GM19324 (cell line): ENCODE data around the gene EEIG2.

Source experiments
- ATAC-seq: cut with Tn5 transposase; IDR thresholded peaks from one replicate; pipeline ENCODE4 v1.9.1; 2021; ENCODE audit warnings: mild to moderate bottlenecking, moderate library complexity; ENCODE audit not compliant: unreplicated experiment, low FRiP score

The EEIG2 gene

DNA sequence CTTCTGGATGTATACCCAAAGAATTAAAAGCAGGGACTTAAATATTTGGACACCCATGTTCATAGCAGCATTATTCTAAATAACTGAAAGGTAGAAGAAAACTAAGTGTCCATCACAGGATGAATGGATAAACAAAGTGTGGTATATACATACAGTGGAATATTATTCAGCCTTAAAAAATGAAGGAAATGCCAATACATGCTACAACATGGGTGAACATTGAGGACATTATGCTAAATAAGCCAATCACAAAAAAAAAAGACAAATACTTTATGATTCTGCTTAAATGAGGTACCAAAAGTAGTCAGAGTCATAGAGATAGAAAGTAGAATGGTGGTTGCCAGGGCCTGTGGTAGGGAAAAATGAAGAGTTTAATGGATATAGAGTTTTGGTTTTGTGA lies 14.1 kb downstream of the EEIG2 start:
- ATAC-seq = no peak

DNA sequence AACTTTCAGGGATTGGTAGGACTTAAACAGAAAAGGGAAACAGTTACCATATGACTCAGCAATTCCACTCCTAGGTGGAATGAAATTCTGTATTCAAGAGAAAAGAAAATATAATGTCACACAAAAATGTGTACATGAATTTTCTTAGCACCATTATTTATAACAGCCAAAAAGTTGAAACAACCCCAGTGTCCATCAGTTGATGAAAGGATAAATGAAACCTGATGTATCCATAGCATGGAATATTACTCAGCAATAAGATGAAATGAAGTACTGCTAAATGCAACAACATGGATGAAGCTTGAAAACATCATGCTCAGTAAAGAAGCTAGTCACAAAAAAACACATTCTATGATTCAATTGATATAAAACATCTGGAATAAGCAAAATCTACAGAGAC lies 15.5 kb downstream of the EEIG2 start:
- no peak for ATAC-seq

DNA sequence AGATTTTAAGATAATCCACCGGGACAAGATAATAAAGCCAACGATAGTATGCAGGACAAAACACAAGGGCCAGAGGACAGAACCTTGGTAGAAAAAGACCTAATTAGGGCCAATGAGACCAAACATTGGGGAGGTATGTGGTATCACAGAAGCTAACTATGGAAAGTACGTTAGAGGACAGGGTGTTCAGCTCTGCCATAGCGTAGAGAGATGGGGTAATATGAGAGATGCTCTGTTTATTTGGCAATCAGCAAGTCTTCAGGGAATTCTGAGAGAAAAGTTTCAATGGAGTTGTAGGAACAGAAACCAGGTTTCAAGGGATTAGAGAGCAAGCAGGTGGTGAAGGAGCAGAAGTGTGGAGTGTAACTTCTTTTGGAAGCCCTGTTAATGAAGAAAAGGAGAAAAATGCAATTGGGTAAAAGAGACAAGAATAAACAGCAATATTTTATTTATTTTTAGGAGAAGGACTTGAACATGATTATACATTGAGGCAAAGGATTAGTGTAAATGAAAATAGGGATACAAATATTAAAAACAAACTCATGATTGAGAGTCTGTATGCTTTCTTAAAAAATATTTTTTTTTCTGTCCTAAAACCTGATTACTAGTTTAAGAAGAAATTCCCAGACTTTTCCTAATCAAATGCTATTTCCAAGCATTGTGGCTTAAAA lies 24.0 kb downstream of the EEIG2 start:
- ATAC-seq = no peak

DNA sequence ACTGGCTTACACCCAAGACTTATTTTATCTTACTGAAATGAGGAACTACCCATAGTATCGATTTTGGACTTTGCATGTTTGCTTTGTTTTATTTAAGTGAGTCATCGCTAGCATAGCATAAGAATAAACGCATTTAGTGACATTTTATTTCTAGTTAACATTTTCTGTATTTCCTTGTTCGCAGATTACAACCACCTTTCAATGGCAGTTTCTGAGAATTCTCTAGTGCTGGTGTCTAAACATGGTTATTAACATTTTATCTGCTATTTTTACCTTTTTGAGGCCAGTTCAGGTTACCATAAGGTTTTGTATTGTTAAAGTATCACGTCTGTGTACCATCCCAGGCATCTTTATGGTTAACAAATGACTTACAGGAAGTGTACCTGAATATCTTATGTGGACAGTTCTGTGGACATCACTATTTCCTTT lies 24.5 kb downstream of the EEIG2 start:
- ATAC-seq = no peak

DNA sequence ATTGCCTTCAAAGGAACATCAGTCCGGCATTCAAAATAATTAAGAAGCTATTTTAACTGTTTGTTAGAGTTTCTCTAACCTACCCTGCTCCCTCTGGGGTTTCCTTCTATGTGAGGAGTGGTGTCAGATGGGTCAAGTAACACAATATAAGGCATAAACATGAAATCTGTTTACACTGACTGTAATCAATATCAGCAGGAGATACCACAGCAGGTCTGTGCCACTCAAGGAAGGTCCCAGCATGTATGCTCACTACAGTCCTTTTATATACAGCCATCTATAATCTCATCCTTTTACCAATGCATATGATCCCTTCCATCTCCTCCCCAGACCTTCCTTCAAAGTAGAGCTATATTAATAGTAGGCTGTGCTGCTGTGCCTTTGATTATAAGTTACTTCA lies 25.4 kb downstream of the EEIG2 start:
- no peak for ATAC-seq

DNA sequence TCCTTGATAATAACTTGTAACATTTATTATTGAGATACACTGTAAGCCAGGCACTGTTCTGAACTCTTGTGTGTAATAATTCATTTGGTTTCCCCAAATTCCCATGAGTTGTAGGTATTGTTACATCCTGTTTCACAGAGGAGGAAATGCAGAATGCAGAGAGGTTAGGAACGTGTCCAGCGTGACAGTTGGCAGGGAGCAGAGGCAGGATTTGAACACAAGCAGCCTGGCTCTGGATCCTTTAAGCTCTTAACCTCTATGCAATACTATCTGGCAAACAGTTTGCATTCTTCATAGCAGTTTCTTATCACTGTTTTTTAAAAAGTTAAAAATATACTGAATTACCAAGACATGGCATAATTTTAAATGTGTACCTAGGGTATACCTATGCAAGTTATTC lies 30.5 kb downstream of the EEIG2 start:
- ATAC-seq = no peak

DNA sequence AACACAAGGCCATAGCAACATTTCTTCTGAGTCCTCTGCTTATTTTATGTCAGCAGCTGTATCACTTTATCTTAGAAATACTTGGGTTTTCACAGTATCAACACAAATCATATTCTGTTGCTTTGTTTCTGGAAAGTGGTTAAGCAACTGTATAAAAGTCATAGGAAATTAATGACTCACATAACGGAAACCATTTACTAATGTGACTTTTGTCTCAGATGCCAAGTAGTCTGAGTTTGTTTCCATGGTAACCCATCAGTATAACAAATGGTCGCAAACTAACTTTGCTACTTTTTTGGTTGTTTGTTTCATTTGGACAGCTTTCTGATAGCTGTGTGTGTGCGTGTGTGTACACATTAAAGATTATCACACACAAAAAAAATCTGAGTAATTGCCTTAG lies 31.1 kb downstream of the EEIG2 start:
- no peak for ATAC-seq

DNA sequence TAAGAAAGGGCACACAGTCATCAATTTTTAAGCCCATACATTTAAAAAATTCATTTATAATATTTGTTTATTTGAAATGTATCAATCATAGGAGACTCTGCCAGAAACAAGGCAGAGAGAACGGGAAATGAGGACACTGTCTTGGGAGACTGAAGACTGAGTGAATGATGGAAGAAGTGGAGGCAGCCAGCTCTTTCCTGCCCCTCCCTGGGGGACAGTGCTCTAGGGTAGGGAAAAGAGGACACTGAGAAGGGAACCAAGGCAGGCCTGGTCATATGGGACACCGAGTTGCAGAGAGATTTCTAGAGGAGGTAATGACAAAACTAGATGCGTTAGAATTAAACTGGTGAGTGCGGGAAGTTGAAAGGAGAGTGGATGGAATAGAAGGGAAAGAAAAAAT lies 31.6 kb downstream of the EEIG2 start:
- ATAC-seq = no peak

DNA sequence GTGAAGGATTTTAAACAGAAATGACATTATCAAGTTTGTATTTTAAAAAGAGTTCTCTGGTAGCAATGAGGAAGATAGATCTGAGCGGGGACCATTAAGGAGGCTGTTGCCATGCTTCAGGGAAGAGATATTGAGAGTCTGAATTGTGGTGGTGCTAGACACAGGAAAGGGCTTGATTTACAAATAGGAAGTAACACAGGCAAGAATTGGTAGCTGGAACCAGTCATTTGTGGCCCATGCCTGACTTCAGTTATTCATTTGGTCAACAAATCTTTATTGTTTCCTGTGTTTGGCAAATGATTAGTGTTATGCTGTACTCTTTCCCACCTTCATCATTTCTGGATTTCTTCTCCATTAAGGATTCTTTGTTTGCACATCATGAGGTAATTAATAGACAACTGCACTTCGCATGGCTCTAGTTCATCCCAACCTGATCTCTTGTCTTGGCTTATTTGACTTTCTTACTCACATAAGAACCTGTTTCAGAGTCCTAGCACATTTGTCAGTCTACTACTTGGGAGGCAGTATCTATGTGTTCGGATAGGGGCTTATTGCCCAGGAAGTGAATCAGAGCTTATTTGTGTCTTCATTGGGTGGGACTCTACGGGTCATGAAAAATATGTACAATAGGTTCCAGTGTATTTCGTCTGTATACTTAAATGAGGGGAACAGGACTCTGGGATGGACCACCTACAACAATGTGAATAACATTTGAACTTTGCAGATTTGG lies 32.3 kb downstream of the EEIG2 start:
- ATAC-seq = no peak

DNA sequence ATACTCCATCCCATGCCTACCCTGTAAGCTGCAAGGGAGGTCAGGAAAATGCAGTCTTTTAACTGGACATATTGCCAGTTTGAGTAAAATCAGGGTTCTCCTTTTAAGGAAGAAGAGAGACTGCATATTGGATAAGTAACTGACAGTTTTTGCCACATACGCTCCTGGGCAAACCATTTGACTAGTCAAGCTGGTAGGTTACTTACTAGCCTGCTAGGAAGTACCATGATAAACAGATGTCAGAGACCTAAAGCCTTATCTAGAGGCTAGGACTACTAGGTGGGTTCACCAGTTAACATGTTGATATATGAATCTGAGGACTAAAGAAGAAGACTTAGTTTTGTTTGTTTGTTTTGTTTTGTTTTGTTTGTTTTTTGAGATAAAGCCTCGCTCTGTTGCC lies 33.5 kb downstream of the EEIG2 start:
- ATAC-seq = no peak

DNA sequence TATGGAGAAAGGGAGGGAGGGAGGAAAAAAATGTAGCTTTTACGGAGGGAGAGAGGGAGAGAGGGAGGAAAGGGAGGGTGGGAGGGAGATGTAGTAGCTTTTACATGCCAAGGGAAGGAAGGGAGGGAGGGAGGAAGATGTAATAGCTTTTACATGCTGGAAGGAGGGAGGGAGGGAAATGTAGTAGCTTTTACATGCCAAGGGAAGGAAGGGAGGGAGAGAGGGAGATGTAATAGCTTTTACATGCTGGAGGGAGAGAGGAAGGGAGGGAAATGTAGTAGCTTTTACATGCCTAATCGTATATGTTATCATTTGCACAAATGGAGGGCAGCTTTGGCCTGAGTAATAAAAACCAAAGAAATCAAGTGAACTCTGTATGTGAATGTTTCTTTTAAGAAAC lies 35.6 kb downstream of the EEIG2 start:
- ATAC-seq = no peak

DNA sequence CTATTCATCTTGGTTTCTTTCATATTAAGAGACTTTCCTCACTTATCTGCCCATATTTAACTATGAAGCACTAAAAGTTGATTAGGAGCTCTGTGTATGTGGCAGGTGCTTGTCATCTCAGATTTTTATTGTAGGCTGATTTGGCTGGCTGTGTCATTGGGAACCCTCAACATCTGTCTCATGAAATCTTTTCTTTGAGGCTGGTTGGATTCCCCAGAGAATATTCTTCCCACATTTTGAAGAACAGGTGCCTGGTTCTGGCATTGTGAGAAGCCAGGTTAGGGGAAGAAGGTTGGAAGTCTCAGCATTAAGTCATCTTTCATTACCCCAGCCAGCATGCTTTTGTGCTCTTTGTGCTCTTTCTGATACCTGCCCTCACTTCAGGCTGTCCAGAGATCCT lies 37.1 kb downstream of the EEIG2 start:
- ATAC-seq = no peak

DNA sequence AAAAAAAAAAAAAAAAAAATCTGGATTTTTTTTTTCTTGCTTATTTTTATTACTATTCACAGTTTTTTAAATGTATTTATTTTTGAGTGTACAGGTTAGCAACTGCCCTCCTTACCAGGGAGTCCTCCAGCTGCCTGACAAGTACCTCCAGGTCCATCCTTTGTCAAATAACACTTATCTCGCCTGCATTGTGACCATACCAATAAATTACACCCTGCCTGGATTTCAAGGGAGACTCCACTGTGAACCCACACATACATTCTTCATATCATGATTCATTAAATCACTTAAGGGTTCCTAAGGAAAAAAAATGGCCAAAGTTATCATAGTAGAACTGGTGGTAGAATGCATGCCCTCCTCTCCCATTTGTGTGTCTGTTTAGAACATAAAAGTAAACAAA lies 38.4 kb downstream of the EEIG2 start:
- ATAC-seq = no peak

DNA sequence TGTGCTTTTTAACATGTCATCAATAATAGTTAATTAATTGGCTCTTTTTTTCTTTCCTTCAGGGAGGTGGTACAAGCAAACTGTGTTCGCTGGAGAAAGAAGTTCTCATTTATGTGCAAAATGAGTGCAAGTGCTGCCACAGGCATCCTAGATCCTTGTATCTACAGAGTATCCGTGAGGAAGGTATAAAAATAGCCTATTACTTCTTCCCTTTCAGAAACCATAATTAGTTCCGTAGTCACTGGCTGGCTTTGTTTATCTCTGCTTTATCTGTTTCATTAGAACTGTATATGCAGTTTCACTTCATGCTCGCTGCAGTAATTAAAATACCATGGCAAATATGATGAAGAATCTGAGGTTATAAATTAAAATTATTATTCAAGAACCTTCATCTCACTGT lies 40.6 kb downstream of the EEIG2 start:
- no peak for ATAC-seq

DNA sequence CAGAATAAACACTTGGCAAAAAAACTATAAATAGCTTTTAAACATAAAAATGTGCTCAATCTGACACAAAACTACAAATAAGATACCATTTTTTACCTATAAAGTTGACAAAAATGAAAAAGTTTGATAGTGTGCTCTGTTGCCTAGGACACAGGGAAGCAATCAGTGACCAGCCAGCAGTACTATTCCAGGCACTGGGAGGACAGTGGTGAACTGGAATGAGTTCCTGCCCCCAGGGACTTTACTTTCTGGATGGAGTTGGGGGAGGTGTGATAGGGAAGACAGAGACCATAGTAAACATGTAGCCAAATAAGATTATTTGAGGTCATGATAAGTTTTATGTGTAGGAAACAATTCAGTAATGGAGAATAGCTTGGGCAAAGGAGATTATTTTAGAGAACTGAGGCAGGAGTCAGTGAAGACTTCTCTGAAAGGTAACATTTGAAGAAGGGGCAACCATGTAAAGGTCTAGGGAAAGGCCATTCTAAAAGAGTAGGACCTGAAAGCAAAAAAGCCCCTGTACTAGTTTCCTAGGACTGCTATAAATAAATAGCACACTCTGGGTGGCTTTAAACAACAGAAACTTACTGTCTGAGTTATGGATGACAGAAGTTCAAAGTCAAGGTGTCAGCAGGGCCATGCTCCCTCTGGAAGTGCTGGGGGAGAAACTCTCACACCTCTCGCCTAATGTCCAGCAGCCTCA lies 42.0 kb downstream of the EEIG2 start:
- ATAC-seq = no peak

DNA sequence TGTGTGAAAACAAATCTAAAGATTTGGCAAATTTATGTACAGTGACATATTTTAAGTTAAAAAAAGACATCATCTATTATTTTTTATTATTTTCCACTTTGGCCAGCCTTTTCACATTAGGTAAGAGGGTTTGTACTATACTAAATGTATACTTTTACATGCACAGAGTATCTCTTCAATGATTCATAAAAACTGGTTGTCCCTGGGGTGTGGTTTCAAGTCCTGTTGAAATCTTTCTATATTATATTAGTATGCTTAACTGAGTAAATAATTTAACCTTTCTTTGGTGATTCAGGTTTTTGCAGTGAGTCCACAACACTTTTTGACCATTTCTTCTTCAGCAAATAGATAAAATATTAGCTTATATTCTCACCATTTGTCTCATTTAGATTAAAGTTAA lies 45.7 kb downstream of the EEIG2 start:
- no peak for ATAC-seq

DNA sequence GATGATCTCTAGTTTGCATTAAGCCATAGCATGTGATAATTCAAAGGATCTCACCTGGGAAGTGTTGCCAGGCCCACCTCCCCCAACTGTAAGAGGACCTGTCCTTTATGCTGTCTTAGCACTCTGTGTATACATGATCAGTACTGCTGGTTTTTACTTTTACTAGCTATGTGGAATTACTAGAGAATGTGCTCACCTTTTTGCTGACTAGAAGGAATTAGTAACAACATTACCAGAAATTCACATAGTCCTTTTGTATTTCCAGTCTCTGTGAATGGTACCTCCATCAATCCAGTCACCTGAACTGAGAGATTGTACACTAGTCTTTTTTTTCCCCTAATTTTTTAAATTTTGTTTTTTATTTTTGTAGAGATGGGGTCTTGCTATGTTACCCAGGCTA lies 46.6 kb downstream of the EEIG2 start:
- no peak for ATAC-seq

DNA sequence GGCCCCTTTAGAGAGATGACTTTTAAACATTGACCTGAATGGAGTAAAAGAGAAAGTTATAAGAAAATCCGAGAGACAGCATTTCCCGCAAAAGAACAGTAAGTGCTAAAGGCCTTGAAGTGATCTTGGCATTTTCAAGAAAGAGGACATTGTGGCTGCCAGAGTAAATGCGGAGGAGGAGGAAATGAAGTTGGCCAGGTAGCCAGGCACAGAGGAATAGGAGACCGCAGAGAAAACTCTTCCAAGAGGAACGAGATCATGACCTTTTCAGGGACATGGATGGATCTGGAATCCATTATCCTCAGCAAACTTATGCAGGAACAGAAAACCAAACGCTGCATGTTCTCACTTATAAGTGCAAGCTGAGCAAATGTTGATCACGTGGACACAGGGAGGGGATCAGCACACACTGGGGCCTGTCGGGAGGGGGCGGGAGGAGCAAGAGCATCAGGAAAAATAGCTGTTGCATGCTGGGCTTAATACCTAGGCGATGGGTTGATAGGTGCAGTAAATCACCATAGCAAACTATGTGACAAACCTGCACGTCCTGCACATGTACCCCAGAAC lies 49.7 kb downstream of the EEIG2 start:
- ATAC-seq = no peak
